ENCODE results near the gene APIP.

DNA sequence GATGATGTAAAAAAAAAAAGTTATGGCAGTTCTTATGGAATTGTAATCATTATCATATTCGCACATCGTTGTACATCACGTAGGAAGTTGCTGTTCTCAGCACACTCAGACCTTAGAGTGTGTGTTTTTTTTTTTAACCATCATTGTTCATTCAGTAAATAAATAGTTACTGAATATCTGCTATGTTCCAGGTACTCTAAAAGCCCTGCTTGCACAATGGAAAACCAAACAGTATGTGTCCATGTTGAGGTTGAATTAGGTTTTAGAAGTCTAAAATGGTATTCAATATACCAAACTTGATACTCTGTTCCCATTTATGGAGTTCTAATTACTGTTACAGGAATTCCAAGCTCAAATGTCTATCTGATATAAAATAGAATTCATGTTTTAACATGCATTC lies 41.4 kb upstream of the APIP start:
- TF ChIP-seq, protein P1, sequence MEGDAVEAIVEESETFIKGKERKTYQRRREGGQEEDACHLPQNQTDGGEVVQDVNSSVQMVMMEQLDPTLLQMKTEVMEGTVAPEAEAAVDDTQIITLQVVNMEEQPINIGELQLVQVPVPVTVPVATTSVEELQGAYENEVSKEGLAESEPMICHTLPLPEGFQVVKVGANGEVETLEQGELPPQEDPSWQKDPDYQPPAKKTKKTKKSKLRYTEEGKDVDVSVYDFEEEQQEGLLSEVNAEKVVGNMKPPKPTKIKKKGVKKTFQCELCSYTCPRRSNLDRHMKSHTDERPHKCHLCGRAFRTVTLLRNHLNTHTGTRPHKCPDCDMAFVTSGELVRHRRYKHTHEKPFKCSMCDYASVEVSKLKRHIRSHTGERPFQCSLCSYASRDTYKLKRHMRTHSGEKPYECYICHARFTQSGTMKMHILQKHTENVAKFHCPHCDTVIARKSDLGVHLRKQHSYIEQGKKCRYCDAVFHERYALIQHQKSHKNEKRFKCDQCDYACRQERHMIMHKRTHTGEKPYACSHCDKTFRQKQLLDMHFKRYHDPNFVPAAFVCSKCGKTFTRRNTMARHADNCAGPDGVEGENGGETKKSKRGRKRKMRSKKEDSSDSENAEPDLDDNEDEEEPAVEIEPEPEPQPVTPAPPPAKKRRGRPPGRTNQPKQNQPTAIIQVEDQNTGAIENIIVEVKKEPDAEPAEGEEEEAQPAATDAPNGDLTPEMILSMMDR (IDR thresholded peaks at IDR 0.05 in 4 of 5, conservative IDR thresholded peaks at IDR 0.05 in 1 of 5): no peak
- TF ChIP-seq POLR2A (IDR thresholded peaks at IDR 0.05): no peak
